ENCODE results near the gene MACROD2.

Gene MACROD2

GRCh38 chr20:15257569-15257870 lies 1262.2 kb downstream of the MACROD2 start:
- no peak for DNase-seq (ENCODE audit: low read depth, low spot score)

GRCh38 chr20:15265581-15266309 lies 1270.4 kb downstream of the MACROD2 start:
- no peak for DNase-seq (ENCODE audit: low read depth, low spot score)

- no peak for DNase-seq (ENCODE audit: low read depth, low spot score)
These were observed 1272.6 kb downstream of the MACROD2 start for GRCh38 chr20:15267935-15268334.

GRCh38 chr20:15278041-15278440 lies 1282.7 kb downstream of the MACROD2 start:
- DNase-seq (ENCODE audit: low read depth, low spot score): no peak

- DNase-seq (ENCODE audit: low read depth, low spot score): no peak
These were observed 1292.0 kb downstream of the MACROD2 start for GRCh38 chr20:15287329-15287728.

GRCh38 chr20:15288106-15288505 lies 1292.8 kb downstream of the MACROD2 start:
- DNase-seq (ENCODE audit: low read depth, low spot score): no peak

GRCh38 chr20:15289337-15289736 lies 1294.0 kb downstream of the MACROD2 start:
- no peak for DNase-seq (ENCODE audit: low read depth, low spot score)

- no peak for DNase-seq (ENCODE audit: low read depth, low spot score)
These were observed 1297.1 kb downstream of the MACROD2 start for GRCh38 chr20:15292405-15292804.

GRCh38 chr20:15296422-15296821 lies 1301.1 kb downstream of the MACROD2 start:
- no peak for DNase-seq (ENCODE audit: low read depth, low spot score)

- DNase-seq (ENCODE audit: low read depth, low spot score): no peak
These were observed 1302.0 kb downstream of the MACROD2 start for GRCh38 chr20:15297059-15297875.

GRCh38 chr20:15302075-15302474 lies 1306.8 kb downstream of the MACROD2 start:
- no peak for DNase-seq (ENCODE audit: low read depth, low spot score)

- DNase-seq (ENCODE audit: low read depth, low spot score): no peak
These were observed 1315.0 kb downstream of the MACROD2 start for GRCh38 chr20:15310361-15310760.

- DNase-seq (ENCODE audit: low read depth, low spot score): no peak
These were observed 1321.2 kb downstream of the MACROD2 start for GRCh38 chr20:15316556-15316955.

- no peak for DNase-seq (ENCODE audit: low read depth, low spot score)
These were observed 1322.4 kb downstream of the MACROD2 start for GRCh38 chr20:15317546-15318232.

- DNase-seq (ENCODE audit: low read depth, low spot score): no peak
These were observed 1323.4 kb downstream of the MACROD2 start for GRCh38 chr20:15318682-15319081.

GRCh38 chr20:15319439-15319838 lies 1324.1 kb downstream of the MACROD2 start:
- DNase-seq (ENCODE audit: low read depth, low spot score): no peak

GRCh38 chr20:15320941-15321340 lies 1325.6 kb downstream of the MACROD2 start:
- no peak for DNase-seq (ENCODE audit: low read depth, low spot score)

- no peak for DNase-seq (ENCODE audit: low read depth, low spot score)
These were observed 1331.8 kb downstream of the MACROD2 start for GRCh38 chr20:15327123-15327522.

- DNase-seq (ENCODE audit: low read depth, low spot score): no peak
These were observed 1332.8 kb downstream of the MACROD2 start for GRCh38 chr20:15328084-15328483.

GRCh38 chr20:15332711-15333160 lies 1337.4 kb downstream of the MACROD2 start:
- no peak for DNase-seq (ENCODE audit: low read depth, low spot score)

- DNase-seq (ENCODE audit: low read depth, low spot score): no peak
These were observed 1337.9 kb downstream of the MACROD2 start for GRCh38 chr20:15333170-15333569.

GRCh38 chr20:15336011-15336410 lies 1340.7 kb downstream of the MACROD2 start:
- DNase-seq (ENCODE audit: low read depth, low spot score): no peak

All from smooth muscle cell of the brain vasculature (primary cell).